ENCODE data around the gene BTRC. TPM values are rescaled to one million over a fixed set of nuclear protein-coding genes. Genes with fewer than 3 reads are reported as not detected.

BTRC gene
- total RNA-seq, 1 donor, result 12.6 TPM

DNA sequence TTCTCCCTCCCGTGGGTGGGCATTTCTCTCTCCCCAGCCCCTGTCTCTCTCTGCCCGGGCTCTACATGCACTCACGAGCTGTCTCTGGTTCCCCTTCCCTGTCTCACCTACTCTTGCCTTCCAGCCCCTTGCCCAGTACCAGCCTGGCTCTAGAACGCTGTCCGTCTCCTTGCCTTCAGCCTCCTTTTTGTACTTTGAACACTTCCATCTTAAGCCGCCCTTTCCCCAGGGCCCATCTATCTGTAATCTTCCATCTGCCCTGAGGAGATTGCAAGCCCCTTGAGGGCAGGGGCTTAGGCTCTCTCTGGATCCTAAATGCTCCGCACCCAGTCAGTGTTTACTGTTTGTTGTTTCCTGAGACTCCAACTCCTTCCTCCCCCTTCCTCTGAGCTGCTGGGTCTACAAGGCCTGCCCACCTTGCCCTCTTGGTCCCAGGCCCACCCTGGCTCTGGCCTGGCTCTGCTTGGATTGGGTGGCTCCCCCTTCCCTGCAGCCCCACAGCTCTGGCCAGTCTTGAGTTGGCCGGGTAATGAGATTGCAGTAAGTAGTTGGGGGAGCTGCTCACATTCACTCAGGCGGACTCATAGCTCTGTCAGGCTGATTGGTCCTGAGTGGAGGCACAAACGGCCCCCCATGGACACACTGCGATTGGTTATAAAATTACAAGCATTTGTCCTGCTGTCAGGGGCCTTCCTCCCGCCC, 205.8 kb downstream of the BTRC start:
- no peak for DNase-seq (ENCODE audit: low read depth)
- TF ChIP-seq CTCF (IDR thresholded peaks at IDR 0.05; ENCODE audit: insufficient read depth, low read length), result no peak

GRCh38 chr10:101560298-101561067, 206.5 kb downstream of the BTRC start:
- DNase-seq (ENCODE audit: low read depth), result no peak
- TF ChIP-seq CTCF (IDR thresholded peaks at IDR 0.05; ENCODE audit: insufficient read depth, low read length), result no peak
- H3K4me3 ChIP-seq (ENCODE audit: low read depth, low read length), result no peak overlapping the region

More for the DNA sequence above, 205.8 kb downstream of the BTRC start:
- H3K4me3 ChIP-seq (ENCODE audit: low read depth, low read length), result no peak overlapping the region

DNA sequence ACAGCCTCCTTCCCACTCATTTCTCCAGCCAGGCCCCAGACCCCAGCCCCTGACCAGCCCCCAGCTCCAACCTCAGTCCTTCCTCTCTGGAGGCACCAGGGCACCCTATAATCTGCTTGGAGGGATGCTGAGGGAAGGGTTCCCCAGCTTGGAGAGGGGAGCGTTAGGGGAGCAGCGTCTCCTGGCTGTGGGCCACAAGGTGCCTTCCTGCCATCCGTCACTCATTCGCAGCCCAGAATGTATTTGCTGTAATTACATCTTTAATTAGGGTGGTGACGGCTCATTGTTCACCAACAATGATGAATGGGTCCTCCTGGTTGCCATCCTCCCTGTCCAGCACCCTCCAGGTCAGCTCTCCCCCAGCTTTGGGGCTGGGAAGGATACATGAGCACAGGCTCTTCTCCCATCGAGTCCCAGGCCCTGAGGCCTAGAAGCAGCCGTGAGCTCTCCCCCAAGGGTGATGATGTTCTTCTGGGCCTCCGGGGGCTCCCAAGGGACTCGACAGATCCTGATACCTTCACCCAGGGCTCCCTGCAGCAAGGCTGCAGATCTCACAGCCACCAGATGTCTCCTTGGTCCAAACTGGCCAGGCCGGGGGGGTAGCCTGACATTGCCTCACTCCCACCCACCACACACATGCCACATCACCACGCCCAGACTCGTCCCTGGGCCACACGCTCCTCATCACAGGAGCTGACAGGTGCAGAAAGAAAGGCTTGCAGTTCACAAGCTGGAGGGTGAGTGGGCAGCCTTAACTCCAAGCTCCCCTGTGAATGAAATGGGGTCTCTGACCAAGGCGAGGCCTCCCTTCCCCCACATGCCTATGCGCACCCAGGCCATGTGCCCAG, 207.3 kb downstream of the BTRC start:
- TF ChIP-seq CTCF (IDR thresholded peaks at IDR 0.05; ENCODE audit: insufficient read depth, low read length), result no peak

GRCh38 chr10:101562231-101562630, 208.3 kb downstream of the BTRC start:
- no peak for DNase-seq (ENCODE audit: low read depth)
- no peak overlapping the region for H3K4me3 ChIP-seq (ENCODE audit: low read depth, low read length)
- no peak for TF ChIP-seq CTCF (IDR thresholded peaks at IDR 0.05; ENCODE audit: insufficient read depth, low read length)

More for the DNA sequence above, 207.3 kb downstream of the BTRC start:
- H3K4me3 ChIP-seq (ENCODE audit: low read depth, low read length), result no peak overlapping the region
- no peak for DNase-seq (ENCODE audit: low read depth)

GRCh38 chr10:101563007-101563406, 209.0 kb downstream of the BTRC start:
- no peak overlapping the region for H3K4me3 ChIP-seq (ENCODE audit: low read depth, low read length)
- no peak for DNase-seq (ENCODE audit: low read depth)
- TF ChIP-seq CTCF (IDR thresholded peaks at IDR 0.05; ENCODE audit: insufficient read depth, low read length), result no peak

GRCh38 chr10:101563497-101564040, 209.6 kb downstream of the BTRC start:
- no peak for TF ChIP-seq CTCF (IDR thresholded peaks at IDR 0.05; ENCODE audit: insufficient read depth, low read length)
- no peak for DNase-seq (ENCODE audit: low read depth)
- H3K4me3 ChIP-seq (ENCODE audit: low read depth, low read length), result no peak overlapping the region
